ENCODE results near the gene ZNF559. TPM values are rescaled to one million over a fixed set of nuclear protein-coding genes. Genes with fewer than 3 reads are reported as not detected.

The ZNF559 gene
- total RNA-seq, 1 experiment from 2014 or later: 10.9 TPM

GRCh38 chr19:9354651-9355050 lies 30.7 kb downstream of the ZNF559 start:
- no peak overlapping the region for H3K4me2 ChIP-seq (ENCODE audit: low read length)
- POLR2A ChIA-PET: no interaction called here
- ATAC-seq (no peak), DNase-seq (ENCODE audit: low read depth, low spot score) (no peak)
- no peaks in the 10 kb centered on the region for H3K27me3 ChIP-seq (ENCODE audit: insufficient read depth, low read length)
- H3K79me2 ChIP-seq (ENCODE audit: insufficient read depth, low read length): no peaks in the 10 kb centered on the region
- no peak overlapping the region for H3K4me3 ChIP-seq (replicated peaks in 1 of 2; ENCODE audit: low read depth in 1 of 2, low read length in 2 of 2)
- no peak overlapping the region for H3K27ac ChIP-seq (ENCODE audit: low read depth, low read length)
- no peak overlapping the region for H3K9ac ChIP-seq (ENCODE audit: low read length)
- RAD21 ChIA-PET (ENCODE audit: low non-redundant PET in 1 of 2, low total read pairs in 2 of 2, uncharacterized antibody in 2 of 2, unreplicated experiment in 2 of 2): no interaction called here
- H3K9me2 ChIP-seq (ENCODE audit: insufficient read depth): no peaks in the 10 kb centered on the region
- peaks cover 10 to 13% of the 10 kb centered on the region in 2 experiments; a peak in 2 of 4 replicates for H3K9me3 ChIP-seq (ENCODE audit: control insufficient read depth in 1 of 2, insufficient read depth in 1 of 2, low read depth in 1 of 2, low read length in 2 of 2)
- no peaks in the 10 kb centered on the region for H4K20me1 ChIP-seq (ENCODE audit: insufficient read depth)
- H3K4me1 ChIP-seq (ENCODE audit: control insufficient read depth in 1 of 2, insufficient read depth in 2 of 2, low read length in 2 of 2): no peaks in the 10 kb centered on the region
- TF ChIP-seq SRF (IDR thresholded peaks at IDR 0.05; ENCODE audit: low read depth) (no peak), RAD21 (IDR thresholded peaks at IDR 0.05; ENCODE audit: low read depth) (no peak), CBX3 (IDR thresholded peaks at IDR 0.05; ENCODE audit: low read depth) (no peak), ELF1 (IDR thresholded peaks at IDR 0.05; ENCODE audit: borderline replicate concordance, low read depth) (no peak), POLR2A (IDR thresholded peaks at IDR 0.05; ENCODE audit: borderline replicate concordance, extremely low read depth, insufficient read depth, insufficient read length) (no peak), FOSL1 (IDR thresholded peaks at IDR 0.05; ENCODE audit: low read depth) (no peak), ZFX (IDR thresholded peaks at IDR 0.05) (no peak), TCF7L2 (IDR thresholded peaks at IDR 0.05; ENCODE audit: borderline replicate concordance, extremely low read depth, insufficient read depth, insufficient read length) (no peak), EZH2phosphoT487 (IDR thresholded peaks at IDR 0.05; ENCODE audit: borderline replicate concordance) (no peak)
- CTCF ChIA-PET: no interaction called here
- no TSS peak for BruUV-seq (replicated peaks)
- no peak overlapping the region for H2AFZ ChIP-seq (ENCODE audit: low read depth, low read length, poor library complexity, severe bottlenecking)
- intact Hi-C loops (cut with micrococcal nuclease): no loop called here
- no peaks in the 10 kb centered on the region for H3K36me3 ChIP-seq (ENCODE audit: control insufficient read depth in 1 of 2, insufficient read depth in 2 of 2, low read length in 2 of 2)

GRCh38 chr19:9362905-9363304 lies 38.9 kb downstream of the ZNF559 start, which contains the start of gene ZNF177:
TSS of gene ZNF177 (plus strand) at chr19:9363013. CDS start at chr19:9378312, 15,299 bp downstream.
- CTCF ChIA-PET: no interaction called here
- Histone ChIP-seq H3K79me2 (ENCODE audit: insufficient read depth, low read length) (no peaks in the 10 kb centered on the region), H3K27me3 (ENCODE audit: insufficient read depth, low read length) (no peaks in the 10 kb centered on the region), H2AFZ (ENCODE audit: low read depth, low read length, poor library complexity, severe bottlenecking) (no peak within 1 kb of the TSS), H3K4me2 (ENCODE audit: low read length) (no peak within 1 kb of the TSS), H4K20me1 (ENCODE audit: insufficient read depth) (no peaks in the 10 kb centered on the region), H3K4me1 (ENCODE audit: control insufficient read depth in 1 of 2, insufficient read depth in 2 of 2, low read length in 2 of 2) (no peaks in the 10 kb centered on the region), H3K9me3 (ENCODE audit: control insufficient read depth in 1 of 2, insufficient read depth in 1 of 2, low read depth in 1 of 2, low read length in 2 of 2) (peaks cover 8 to 11% of the 10 kb centered on the region in 2 experiments; a peak in 2 of 4 replicates), H3K9ac (ENCODE audit: low read length) (no peak within 1 kb of the TSS), H3K36me3 (ENCODE audit: control insufficient read depth in 1 of 2, insufficient read depth in 2 of 2, low read length in 2 of 2) (no peaks in the 10 kb centered on the region), H3K9me2 (ENCODE audit: insufficient read depth) (no peaks in the 10 kb centered on the region), H3K27ac (ENCODE audit: low read depth, low read length) (no peak within 1 kb of the TSS), H3K4me3 (replicated peaks in 1 of 2; ENCODE audit: low read depth in 1 of 2, low read length in 2 of 2) (no peak within 1 kb of the TSS)
- RAD21 ChIA-PET (ENCODE audit: low non-redundant PET in 1 of 2, low total read pairs in 2 of 2, uncharacterized antibody in 2 of 2, unreplicated experiment in 2 of 2): no interaction called here
- POLR2A ChIA-PET: no interaction called here
- intact Hi-C loops (cut with micrococcal nuclease): no loop called here
- no TSS peak for BruUV-seq (replicated peaks)
- ATAC-seq: no peak
- DNase-seq (ENCODE audit: low read depth, low spot score): no peak
- TF ChIP-seq SP1 (IDR thresholded peaks at IDR 0.05; ENCODE audit: low read depth) (no peak), MAX (IDR thresholded peaks at IDR 0.05) (no peak), SRF (IDR thresholded peaks at IDR 0.05; ENCODE audit: low read depth) (no peak), ELF1 (IDR thresholded peaks at IDR 0.05; ENCODE audit: borderline replicate concordance, low read depth) (no peak), REST (IDR thresholded peaks at IDR 0.05; ENCODE audit: low read depth) (no peak)
